B cell (primary cell): ENCODE results near the gene GPC3.

ENCODE experiments used
- CTCF ChIP-seq: fragments of 200-600 bp; IDR thresholded peaks from one replicate; pipeline ENCODE4 v1.8.0; 2022; ENCODE audit warnings: antibody characterized with exemption, mild to moderate bottlenecking
- EZH2 ChIP-seq: IDR thresholded peaks from 2 replicates; pipeline ENCODE4 v1.6.1; 2012; ENCODE audit warnings: borderline replicate concordance, low read depth, mild to moderate bottlenecking, moderate library complexity, low read length; ENCODE audit not compliant: insufficient read depth, poor library complexity, severe bottlenecking

GRCh38 chrX:133926809-133927208, 58.6 kb downstream of the GPC3 start:
- TF ChIP-seq EZH2 (no peak), CTCF (no peak)
